Caco-2 (cell line): Measurements from ENCODE around the gene PTGS1. TPM values are rescaled to one million over a fixed set of nuclear protein-coding genes. Genes with fewer than 3 reads are reported as not detected.
"Not testable (repeated sequence)": the region's sequence is repeated elsewhere in the genome, so short reads cannot be mapped to it uniquely, and the experiment has no call there.

Experiments
- BruUV-seq: library from RNA; stranded (reverse); fragments of 400-500 nt; replicated peaks from 2 replicates; lab custom pipeline; 2021; lab: Mats Ljungman, UMichigan
- CTCF ChIA-PET: fragments of 300-600 bp; sonication (Branson Sonifier 250); formaldehyde crosslinking; loops from one replicate; lab custom pipeline; 2022; ENCODE audit warnings: antibody characterized with exemption; lab: Charles Lee
- POLR2A ChIA-PET: fragments of 300-600 bp; sonication (Branson Sonifier 250); formaldehyde crosslinking; loops from one replicate; lab custom pipeline; 2022; ENCODE audit warnings: antibody characterized with exemption; lab: Charles Lee
- DNase-seq, 2 experiments: peaks; one replicate each; pipeline versions ENCODE4 v3.0.0 to v3.0.0-alpha.2; 2020 to 2022
- H3K27me3 ChIP-seq: replicated peaks from 2 replicates; pipeline ENCODE4 v1.6.0; 2011; ENCODE audit warnings: low read length; ENCODE audit not compliant: control insufficient read depth, insufficient read depth
- H3K36me3 ChIP-seq: 2 replicates; pipeline ENCODE4 v1.5.1; 2011; ENCODE audit warnings: low read length; ENCODE audit not compliant: control insufficient read depth, insufficient read depth
- H3K4me1 ChIP-seq: fragments of 250-450 bp; sonication (Bioruptor Pico); 2 replicates; pipeline ENCODE4 v1.5.1; 2020; ENCODE audit warnings: mild to moderate bottlenecking
- H3K4me3 ChIP-seq: 2 replicates; pipeline ENCODE4 v1.5.1; 2011; ENCODE audit warnings: low read depth, mild to moderate bottlenecking, control low read depth, low read length
- H3K9me3 ChIP-seq: fragments of 250-450 bp; sonication (Bioruptor Pico); 2 replicates; pipeline ENCODE4 v1.5.1; 2020; ENCODE audit warnings: mild to moderate bottlenecking, moderate library complexity
- H3K27ac Mint-ChIP-seq: one replicate; pipeline ENCODE4 v1.8.0; 2022; ENCODE audit warnings: mixed read lengths; ENCODE audit not compliant: unreplicated experiment
- H3K27me3 Mint-ChIP-seq: one replicate; pipeline ENCODE4 v1.8.0; 2022; ENCODE audit warnings: mixed read lengths; ENCODE audit not compliant: insufficient read depth, unreplicated experiment
- H3K36me3 Mint-ChIP-seq: one replicate; pipeline ENCODE4 v1.8.0; 2022; ENCODE audit warnings: mild to moderate bottlenecking, mixed read lengths; ENCODE audit not compliant: insufficient read depth, unreplicated experiment
- H3K4me1 Mint-ChIP-seq: one replicate; pipeline ENCODE4 v1.8.0; 2022; ENCODE audit warnings: low read depth, mixed read lengths; ENCODE audit not compliant: unreplicated experiment
- H3K4me3 Mint-ChIP-seq: one replicate; pipeline ENCODE4 v1.8.0; 2022; ENCODE audit warnings: mild to moderate bottlenecking, moderate library complexity, mixed read lengths; ENCODE audit not compliant: unreplicated experiment
- H3K9me3 Mint-ChIP-seq: one replicate; pipeline ENCODE4 v1.8.0; 2022; ENCODE audit warnings: mixed read lengths; ENCODE audit not compliant: unreplicated experiment
- CTCF ChIP-seq, 2 experiments: fragments of 200-600 bp in 1 of 2; IDR thresholded peaks; 1 replicate in 1 of 2; 2 replicates in 1 of 2; pipeline versions ENCODE4 v1.5.1 to v1.8.0; 2011 to 2022; ENCODE audit warnings: antibody characterized with exemption in 1 of 2, control low read depth in 1 of 2, inconsistent platforms in 1 of 2, low read depth in 1 of 2, low read length in 1 of 2, mild to moderate bottlenecking in 1 of 2, moderate library complexity in 1 of 2; ENCODE audit not compliant: insufficient read depth in 1 of 2, severe bottlenecking in 1 of 2, unreplicated experiment in 1 of 2
- intact Hi-C: fragments of 100-400 bp; cut with micrococcal nuclease; formaldehyde crosslinking; loops from one replicate; pipeline ENCODE4 v1.10.0; 2022; ENCODE audit not compliant: unreplicated experiment
- total RNA-seq: library from RNA; stranded (reverse); gene quantifications from 2 replicates; pipeline ENCODE4 v1.2.3, GENCODE V29; 2022

The PTGS1 gene
- total RNA-seq, 1 experiment from 2014 or later, result 0.29 TPM

GRCh38 chr9:122403381-122404000 is 32.7 kb downstream of the PTGS1 start:
- Mint-ChIP-seq H3K4me1 (no peaks in the 10 kb centered on the region), H3K9me3 (no peaks in the 10 kb centered on the region), H3K27me3 (no peaks in the 10 kb centered on the region), H3K4me3 (no peak overlapping the region), H3K27ac (no peak overlapping the region), H3K36me3 (no peaks in the 10 kb centered on the region)
- Histone ChIP-seq H3K4me1 (no peaks in the 10 kb centered on the region), H3K9me3 (no peaks in the 10 kb centered on the region), H3K4me3 (no peak overlapping the region), H3K36me3 (no peaks in the 10 kb centered on the region), H3K27me3 (no peaks in the 10 kb centered on the region)
- TF ChIP-seq CTCF (IDR thresholded peaks at IDR 0.05; ENCODE audit: insufficient read depth in 1 of 2, low read depth in 1 of 2, low read length in 1 of 2, severe bottlenecking in 1 of 2, unreplicated experiment in 1 of 2), result no peak
- no peak for DNase-seq
- intact Hi-C loops, result no loop called here
- BruUV-seq, result no TSS peak
- POLR2A ChIA-PET, result no interaction called here
- CTCF ChIA-PET, result no interaction called here

- H3K9me3 ChIP-seq, H3K36me3 ChIP-seq, H3K27me3 Mint-ChIP-seq, H3K4me1 ChIP-seq, CTCF ChIA-PET, H3K27me3 ChIP-seq, H3K4me3 Mint-ChIP-seq, DNase-seq, POLR2A ChIA-PET, H3K4me1 Mint-ChIP-seq, H3K27ac Mint-ChIP-seq, BruUV-seq, H3K4me3 ChIP-seq, H3K36me3 Mint-ChIP-seq, H3K9me3 Mint-ChIP-seq, intact Hi-C loops: not testable (repeated sequence)
These were observed 34.7 kb downstream of the PTGS1 start for GRCh38 chr9:122405304-122406069.

DNA sequence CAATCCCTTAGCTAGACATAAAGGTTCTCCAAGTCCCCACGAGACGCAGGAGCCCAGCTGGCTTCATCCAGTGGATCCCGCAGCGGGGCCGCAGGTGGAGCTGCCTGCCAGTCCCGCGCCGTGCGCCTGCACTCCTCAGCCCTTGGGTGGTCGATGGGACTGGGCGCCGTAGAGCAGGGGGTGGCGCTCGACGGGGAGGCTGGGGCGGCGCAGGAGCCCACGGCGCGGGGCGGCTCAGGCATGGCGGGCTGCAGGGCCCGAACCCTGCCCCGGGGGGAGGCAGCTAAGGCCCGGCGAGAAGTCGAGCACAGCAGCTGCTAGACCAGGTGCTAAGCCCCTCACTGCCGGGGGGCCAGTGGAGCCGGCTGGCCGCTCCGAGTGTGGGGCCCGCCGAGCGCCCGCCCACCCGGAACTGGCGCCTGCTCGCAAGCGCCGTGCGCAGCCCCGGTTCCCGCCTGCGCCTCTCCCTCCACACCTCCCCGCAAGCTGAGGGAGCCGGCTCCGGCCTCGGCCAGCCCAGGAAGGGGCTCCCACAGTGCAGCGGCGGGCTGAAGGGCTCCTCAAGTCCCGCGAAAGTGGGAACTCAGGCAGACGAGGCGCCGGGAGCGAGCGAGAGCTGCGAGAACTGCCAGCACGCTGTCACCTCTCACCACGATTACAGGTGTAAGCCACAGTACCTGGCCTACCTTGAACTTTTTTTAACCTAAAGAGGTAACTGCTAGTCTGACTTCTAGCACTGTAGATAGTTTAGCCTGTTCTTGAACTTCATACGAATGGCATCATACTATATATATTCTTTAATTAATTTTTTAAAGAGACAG is 35.5 kb downstream of the PTGS1 start:
- no peak overlapping the region for H3K4me3 Mint-ChIP-seq
- Histone ChIP-seq H3K36me3 (no peaks in the 10 kb centered on the region), H3K4me3 (no peak overlapping the region), H3K27me3 (no peaks in the 10 kb centered on the region), H3K9me3 (no peaks in the 10 kb centered on the region), H3K4me1 (no peaks in the 10 kb centered on the region)
- POLR2A ChIA-PET, result no interaction called here
- no peak for TF ChIP-seq CTCF (IDR thresholded peaks at IDR 0.05; ENCODE audit: insufficient read depth in 1 of 2, low read depth in 1 of 2, low read length in 1 of 2, severe bottlenecking in 1 of 2, unreplicated experiment in 1 of 2)
- BruUV-seq, result no TSS peak
- H3K27me3 Mint-ChIP-seq, result no peaks in the 10 kb centered on the region
- no peaks in the 10 kb centered on the region for H3K9me3 Mint-ChIP-seq
- H3K36me3 Mint-ChIP-seq, result no peaks in the 10 kb centered on the region
- DNase-seq, result no peak
- no peaks in the 10 kb centered on the region for H3K4me1 Mint-ChIP-seq
- CTCF ChIA-PET, result no interaction called here
- intact Hi-C loops, result no loop called here
- no peak overlapping the region for H3K27ac Mint-ChIP-seq

DNA sequence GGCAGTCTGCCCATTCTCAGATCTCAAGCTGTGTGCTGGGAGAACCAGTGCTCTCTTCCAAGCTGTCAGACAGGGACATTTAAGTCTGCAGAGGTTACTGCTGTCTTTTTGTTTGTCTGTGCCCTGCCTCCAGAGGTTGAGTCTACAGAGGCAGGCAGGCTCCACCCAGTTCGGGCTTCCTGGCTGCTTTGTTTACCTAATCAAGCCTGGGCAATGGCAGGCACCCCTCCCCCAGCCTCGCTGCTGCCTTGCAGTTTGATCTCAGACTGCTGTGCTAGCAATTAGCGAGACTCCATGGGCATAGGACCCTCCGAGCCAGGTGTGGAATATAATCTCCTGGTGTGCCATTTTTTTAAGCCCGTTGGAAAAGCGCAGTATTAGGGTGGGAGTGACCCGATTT is 43.3 kb downstream of the PTGS1 start:
- H3K9me3 Mint-ChIP-seq, H3K4me3 Mint-ChIP-seq, H3K4me1 ChIP-seq, H3K9me3 ChIP-seq, POLR2A ChIA-PET, H3K4me1 Mint-ChIP-seq, intact Hi-C loops, BruUV-seq, H3K27me3 Mint-ChIP-seq, H3K4me3 ChIP-seq, H3K27me3 ChIP-seq, CTCF ChIA-PET, H3K36me3 ChIP-seq, H3K27ac Mint-ChIP-seq, H3K36me3 Mint-ChIP-seq: not testable (repeated sequence)
- peak in 1 of 2 experiments; percentile 11 for DNase-seq
